ENCODE measurements around the gene SCAMP4. TPM values are rescaled to one million over a fixed set of nuclear protein-coding genes. Genes with fewer than 3 reads are reported as not detected.

Gene SCAMP4
- total and polyA plus RNA-seq, 2 of the 13 experiments (the other 11 are each of a cell fraction or from before 2014, with no cell fraction given): 10.7 to 13.7 TPM

DNA sequence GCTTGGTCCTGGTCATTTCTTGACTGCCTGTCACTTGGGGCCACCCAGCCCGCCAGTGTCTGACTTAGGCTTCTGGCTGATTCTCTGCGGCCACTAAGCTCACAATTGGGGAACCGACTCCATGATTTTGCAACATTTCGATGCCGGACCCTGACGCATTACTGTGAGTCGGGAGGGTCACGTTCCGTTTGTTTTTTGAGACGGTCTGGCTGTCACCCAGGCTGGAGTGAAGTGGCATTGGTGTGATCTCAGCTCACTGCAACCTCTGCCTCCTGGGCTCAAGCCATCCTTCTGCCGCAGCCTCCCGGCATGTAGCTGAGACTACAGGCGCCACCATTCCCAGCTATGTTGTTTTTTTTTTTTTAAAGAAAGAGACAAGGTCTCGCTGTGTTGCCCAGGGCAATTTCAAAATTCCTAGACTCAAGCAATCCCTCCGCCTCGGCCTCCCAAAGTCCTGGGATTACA, 3.2 kb upstream of the SCAMP4 start (continued):
- peak; percentile 40; the same call in 1 of the 2 replicates for TF ChIP-seq MYC (CRISPR knock-in tag; IDR thresholded peaks at IDR 0.05; ENCODE audit: borderline replicate concordance)
- TF ChIP-seq TEAD2 (CRISPR knock-in tag; IDR thresholded peaks at IDR 0.05): no peak
- no peak for TF ChIP-seq ZNF180 (CRISPR knock-in tag; IDR thresholded peaks at IDR 0.05; ENCODE audit: borderline replicate concordance, low read depth)
- TF ChIP-seq CBX5 (CRISPR knock-in tag; IDR thresholded peaks at IDR 0.05; ENCODE audit: borderline replicate concordance): peak; percentile 65; the same call in 1 of the 2 replicates
- TF ChIP-seq, protein P1, sequence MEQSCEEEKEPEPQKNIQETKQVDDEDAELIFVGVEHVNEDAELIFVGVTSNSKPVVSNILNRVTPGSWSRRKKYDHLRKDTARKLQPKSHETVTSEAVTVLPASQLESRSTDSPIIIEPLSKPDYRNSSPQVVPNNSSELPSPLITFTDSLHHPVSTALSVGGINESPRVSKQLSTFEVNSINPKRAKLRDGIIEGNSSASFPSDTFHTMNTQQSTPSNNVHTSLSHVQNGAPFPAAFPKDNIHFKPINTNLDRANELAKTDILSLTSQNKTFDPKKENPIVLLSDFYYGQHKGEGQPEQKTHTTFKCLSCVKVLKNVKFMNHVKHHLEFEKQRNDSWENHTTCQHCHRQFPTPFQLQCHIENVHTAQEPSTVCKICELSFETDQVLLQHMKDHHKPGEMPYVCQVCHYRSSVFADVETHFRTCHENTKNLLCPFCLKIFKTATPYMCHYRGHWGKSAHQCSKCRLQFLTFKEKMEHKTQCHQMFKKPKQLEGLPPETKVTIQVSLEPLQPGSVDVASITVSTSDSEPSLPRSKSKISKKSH (CRISPR knock-in tag; IDR thresholded peaks at IDR 0.05; ENCODE audit: borderline replicate concordance): no peak
- TF ChIP-seq SCMH1 (CRISPR knock-in tag; IDR thresholded peaks at IDR 0.05; ENCODE audit: borderline replicate concordance): no peak
- peak; percentile 15; the same call in 1 of the 2 replicates for TF ChIP-seq KDM2A (CRISPR knock-in tag; IDR thresholded peaks at IDR 0.05; ENCODE audit: borderline replicate concordance, low read depth)
- 0 out of 2 replicates have a peak, but pooled peaks have one; percentile 40 for TF ChIP-seq NFKB2 (CRISPR knock-in tag; IDR thresholded peaks at IDR 0.05; ENCODE audit: borderline replicate concordance)
- TF ChIP-seq ZNF121 (CRISPR knock-in tag; IDR thresholded peaks at IDR 0.05): peak; percentile 74; the same call in 1 of the 2 replicates
- no peak for TF ChIP-seq NFATC3 (CRISPR knock-in tag; IDR thresholded peaks at IDR 0.05)
- TF ChIP-seq LBX2 (CRISPR knock-in tag; IDR thresholded peaks at IDR 0.05; ENCODE audit: borderline replicate concordance): no peak
- 0 out of 2 replicates have a peak, but pooled peaks have one; percentile 15 for TF ChIP-seq THAP11 (CRISPR knock-in tag; IDR thresholded peaks at IDR 0.05)
- TF ChIP-seq ZNF547 (CRISPR knock-in tag; IDR thresholded peaks at IDR 0.05): peak; percentile 23; the same call in 1 of the 2 replicates
- TF ChIP-seq YY1 (IDR thresholded peaks at IDR 0.05; ENCODE audit: insufficient read depth, insufficient replicate concordance, low read depth, low read length): peak; percentile 36
- no peak for TF ChIP-seq MBD4 (IDR thresholded peaks at IDR 0.05; ENCODE audit: borderline replicate concordance, low read length)
- no peak for TF ChIP-seq ZNF550 (CRISPR knock-in tag; IDR thresholded peaks at IDR 0.05; ENCODE audit: borderline replicate concordance)
- TF ChIP-seq, protein P2, sequence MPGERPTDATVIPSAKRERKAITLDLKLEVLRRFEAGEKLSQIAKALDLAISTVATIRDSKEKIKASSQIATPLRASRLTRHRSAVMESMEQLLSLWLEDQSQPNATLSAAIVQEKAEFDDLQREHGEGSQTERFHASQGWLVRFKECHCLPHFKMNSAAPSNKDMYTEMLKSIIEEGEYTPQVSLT (CRISPR knock-in tag; IDR thresholded peaks at IDR 0.05; ENCODE audit: borderline replicate concordance, low read depth): no peak
- TF ChIP-seq TEAD3 (CRISPR knock-in tag; optimal IDR thresholded peaks at IDR 0.05; ENCODE audit: borderline replicate concordance): no peak
- TF ChIP-seq PHF8 (CRISPR knock-in tag; IDR thresholded peaks at IDR 0.05): peak; percentile 14; the same call in 1 of the 2 replicates
- TF ChIP-seq GTF2F1 (IDR thresholded peaks at IDR 0.05; ENCODE audit: low read length): no peak
- 0 out of 2 replicates have a peak, but pooled peaks have one; percentile 59 for TF ChIP-seq ZNF784 (CRISPR knock-in tag; IDR thresholded peaks at IDR 0.05; ENCODE audit: borderline replicate concordance)
- TF ChIP-seq ZNF569 (CRISPR knock-in tag; IDR thresholded peaks at IDR 0.05; ENCODE audit: borderline replicate concordance): no peak
- no peak for TF ChIP-seq KDM4B (CRISPR knock-in tag; IDR thresholded peaks at IDR 0.05)
- peak; percentile 80 for TF ChIP-seq CEBPB (IDR thresholded peaks at IDR 0.05; ENCODE audit: borderline replicate concordance, low read depth, low read length)
- TF ChIP-seq, protein P3, sequence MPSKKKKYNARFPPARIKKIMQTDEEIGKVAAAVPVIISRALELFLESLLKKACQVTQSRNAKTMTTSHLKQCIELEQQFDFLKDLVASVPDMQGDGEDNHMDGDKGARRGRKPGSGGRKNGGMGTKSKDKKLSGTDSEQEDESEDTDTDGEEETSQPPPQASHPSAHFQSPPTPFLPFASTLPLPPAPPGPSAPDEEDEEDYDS (CRISPR knock-in tag; IDR thresholded peaks at IDR 0.05): no peak

Data from HepG2 (cell line).